DOHH2 (cell line): ENCODE data around the gene EVPL.

Experiments
- CTCF ChIP-seq: fragments of 200-600 bp; sonication (generic); IDR thresholded peaks from one replicate; pipeline ENCODE4 v1.5.1; 2014; ENCODE audit warnings: antibody characterized with exemption, mild to moderate bottlenecking, low read depth, low read length; ENCODE audit not compliant: poor library complexity, severe bottlenecking
- EZH2phosphoT487 ChIP-seq: fragments of 200-600 bp; sonication (generic); IDR thresholded peaks from 2 replicates; pipeline ENCODE4 v1.6.1; 2017; ENCODE audit warnings: borderline replicate concordance, mild to moderate bottlenecking, antibody characterized with exemption, low read length, moderate library complexity, mixed read lengths

DNA sequence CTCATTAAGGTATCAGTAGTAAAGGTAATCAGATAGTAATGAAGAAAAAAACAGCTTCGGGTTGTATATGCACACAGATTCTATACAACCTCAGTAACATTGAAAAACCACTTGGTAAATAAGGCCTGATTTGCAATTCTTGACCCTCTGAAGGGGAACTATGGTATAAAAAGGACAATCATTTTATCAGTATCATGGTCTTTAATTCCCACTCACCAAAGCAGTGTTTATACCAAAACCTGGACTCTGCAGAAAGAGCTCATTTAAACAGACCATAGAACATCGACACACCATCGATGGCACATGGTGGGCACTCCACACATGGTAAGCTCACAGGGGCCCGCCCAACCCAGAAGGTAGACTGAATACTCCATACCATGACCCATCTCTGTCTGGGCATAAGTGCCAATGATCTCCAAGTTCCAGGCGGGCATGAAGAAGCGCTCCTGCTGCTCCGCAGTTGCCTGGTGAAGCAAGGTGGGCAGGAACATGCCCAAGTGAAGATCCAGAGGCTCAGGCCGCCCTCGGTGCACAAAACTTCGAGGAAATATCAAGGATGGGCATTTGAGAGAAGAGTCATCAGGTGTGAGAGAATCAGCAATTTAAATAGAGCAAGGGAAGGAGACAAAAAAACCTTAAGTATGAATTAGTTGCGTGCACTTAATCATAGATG is 67.1 kb downstream of the EVPL start:
- TF ChIP-seq CTCF: no peak
- TF ChIP-seq EZH2phosphoT487: no peak
